GM12878 (cell line): ENCODE results near the gene B3GALNT2. TPM values are rescaled to one million over a fixed set of nuclear protein-coding genes. Genes with fewer than 3 reads are reported as not detected.

ENCODE experiments used
- ATAC-seq: fragments of 200-7000 bp; cut with Tn5 transposase; 3 replicates; pipeline ENCODE4 v1.9.1; 2020; ENCODE audit warnings: mild to moderate bottlenecking, moderate library complexity
- BruUV-seq: library from RNA; stranded (reverse); fragments of 400-500 nt; replicated peaks from 2 replicates; lab custom pipeline; 2021; lab: Mats Ljungman, UMichigan
- CTCF ChIA-PET: fragments of 300-600 bp; sonication (Branson Sonifier 250); formaldehyde crosslinking; extraction: SDS; loops from one replicate; lab custom pipeline; 2021; ENCODE audit warnings: inconsistent platforms; lab: Yijun Ruan, JAX
- POLR2A ChIA-PET: fragments of 350-600 bp; formaldehyde crosslinking; extraction: SDS; loops from one replicate; lab custom pipeline; 2021; ENCODE audit warnings: inconsistent platforms; lab: Charles Lee
- RAD21 ChIA-PET: fragments of 300-600 bp; sonication (Branson Sonifier 250); formaldehyde crosslinking; loops from one replicate; lab custom pipeline; 2023; ENCODE audit warnings: antibody characterized with exemption; ENCODE audit not compliant: unreplicated experiment; lab: Charles Lee
- SMC1A ChIA-PET: fragments of 300-600 bp; sonication (Branson Sonifier 250); formaldehyde crosslinking; loops from one replicate; lab custom pipeline; 2023; ENCODE audit not compliant: unreplicated experiment, uncharacterized antibody; lab: Charles Lee
- DNase-seq: peaks from one replicate; pipeline ENCODE4 v3.0.0-alpha.2; 2011; ENCODE audit warnings: low read depth, low spot score
- FAIRE-seq: peaks from 3 replicates; lab custom pipeline; 2011; peaks lifted over from hg19 to GRCh38; lab: Jason Lieb, UNC
- H2AFZ ChIP-seq: 2 replicates; pipeline ENCODE4 v1.6.0; 2011; ENCODE audit warnings: low read depth, low read length, control low read depth; ENCODE audit not compliant: control insufficient read depth
- H3K27ac ChIP-seq: 2 replicates; pipeline ENCODE4 v1.5.1; 2011; ENCODE audit warnings: control low read depth; ENCODE audit not compliant: control insufficient read depth, insufficient read depth
- H3K27me3 ChIP-seq, 2 experiments: replicated peaks in 1 of 2; 2 replicates each; pipeline versions ENCODE4 v1.6.0 to v1.6.1; 2011; ENCODE audit warnings: low read length in 1 of 2; ENCODE audit not compliant: control insufficient read depth in 2 of 2, insufficient read depth in 2 of 2
- H3K36me3 ChIP-seq, 2 experiments: 2 replicates each; pipeline ENCODE4 v1.5.1; 2011; ENCODE audit warnings: low read length in 1 of 2; ENCODE audit not compliant: control insufficient read depth in 2 of 2, insufficient read depth in 2 of 2
- H3K4me1 ChIP-seq: 2 replicates; pipeline ENCODE4 v1.6.1; 2011; ENCODE audit warnings: mild to moderate bottlenecking, low read length, moderate library complexity, mixed read lengths; ENCODE audit not compliant: control insufficient read depth, insufficient read depth
- H3K4me2 ChIP-seq: 2 replicates; pipeline ENCODE4 v1.6.0; 2011; ENCODE audit warnings: control low read depth; ENCODE audit not compliant: control insufficient read depth, insufficient read depth
- H3K4me3 ChIP-seq: fragments of 200-600 bp; sonication (generic); 2 replicates; pipeline ENCODE4 v1.5.1; 2016
- H3K79me2 ChIP-seq: 2 replicates; pipeline ENCODE4 v1.6.0; 2011; ENCODE audit warnings: low read length; ENCODE audit not compliant: control insufficient read depth, insufficient read depth
- H3K9ac ChIP-seq: 2 replicates; pipeline ENCODE4 v1.8.0; 2011; ENCODE audit warnings: low read length, control low read depth, mixed read lengths; ENCODE audit not compliant: control insufficient read depth, insufficient read depth
- H3K9me3 ChIP-seq: replicated peaks from 3 replicates; pipeline ENCODE4 v1.5.1; 2011; ENCODE audit warnings: mild to moderate bottlenecking, low read length; ENCODE audit not compliant: control insufficient read depth, insufficient read depth
- H4K20me1 ChIP-seq: 2 replicates; pipeline ENCODE4 v1.6.0; 2011; ENCODE audit not compliant: control insufficient read depth, insufficient read depth
- BCL3 ChIP-seq: IDR thresholded peaks from 2 replicates; pipeline ENCODE4 v1.6.1; 2011; ENCODE audit warnings: borderline replicate concordance, low read depth, mild to moderate bottlenecking, moderate library complexity, low read length; ENCODE audit not compliant: insufficient read depth, poor library complexity, severe bottlenecking
- BHLHE40 ChIP-seq, 2 experiments: fragments of 450-650 bp in 1 of 2; IDR thresholded peaks; 2 replicates each; pipeline ENCODE4 v1.6.1; 2011 to 2017; ENCODE audit warnings: low read depth in 2 of 2, borderline replicate concordance in 1 of 2, improper control_type of control experiment in 1 of 2, low read length in 1 of 2, mild to moderate bottlenecking in 1 of 2
- CHD1 ChIP-seq: IDR thresholded peaks from 2 replicates; pipeline ENCODE4 v1.6.1; 2012; ENCODE audit warnings: low read depth, low read length, improper control_type of control experiment
- CHD2 ChIP-seq: IDR thresholded peaks from 2 replicates; pipeline ENCODE4 v1.6.1; 2011; ENCODE audit warnings: low read depth, low read length, improper control_type of control experiment, borderline replicate concordance
- EED ChIP-seq: sonication (generic); IDR thresholded peaks from 2 replicates; pipeline ENCODE4 v1.6.1; 2016; ENCODE audit warnings: antibody characterized with exemption, low read depth
- PRDM15 ChIP-seq: fragments of 450-650 bp; formaldehyde crosslinking; IDR thresholded peaks from 2 replicates; pipeline ENCODE4 v1.4.0; 2020; ENCODE audit warnings: mild to moderate bottlenecking, moderate library complexity
- SIN3A ChIP-seq: IDR thresholded peaks from 2 replicates; pipeline ENCODE4 v1.6.1; 2012; ENCODE audit warnings: low read depth, low read length, improper control_type of control experiment
- WGBS: methylation state at CpG from one replicate; pipeline ENCODE4 v1.1.6; 2016; ENCODE audit warnings: low lambda C conversion rate; ENCODE audit not compliant: insufficient replicate concordance, insufficient coverage; ENCODE audit errors: missing lambda C conversion rate; 5-methylcytosine and 5-hydroxymethylcytosine counted together
- in situ Hi-C: fragments of 300-500 bp; cut with MboI; formaldehyde crosslinking; loops from 9 replicates; pipeline ENCODE4 v1.14.3; 2018; ENCODE audit warnings: mixed read lengths
- intact Hi-C: fragments of 100-400 bp; cut with micrococcal nuclease; formaldehyde crosslinking; loops from one replicate; pipeline ENCODE4 v1.14.2; 2022; ENCODE audit not compliant: unreplicated experiment
- polyA plus RNA-seq, 11 experiments: library from polyadenylated mRNA; depleted of rRNA in 4 of 11; unstranded in 6 of 11; stranded (reverse) in 5 of 11; fragments of >200 nt; fragmentation: Nextera tagmentation in 4 of 11; fragmentation: Illumina TruSeq in 1 of 11; extraction: Ambion mirVana in 4 of 11; extraction: Trizol in 1 of 11; gene quantifications; 1 replicate in 1 of 11; 2 replicates in 10 of 11; pipeline versions ENCODE4 v1.2.1 to v1.2.3, GENCODE V29; 2011 to 2016; ENCODE audit warnings: inconsistent platforms in 2 of 11, missing spikeins in 2 of 11, low read depth in 1 of 11
- total RNA-seq, 4 experiments: library from RNA; depleted of rRNA in 3 of 4; stranded (reverse); fragments of >200 nt in 3 of 4; fragmentation: Illumina TruSeq in 1 of 4; extraction: Trizol in 1 of 4; gene quantifications; 2 replicates each; pipeline versions ENCODE4 v1.2.1 to v1.2.3, GENCODE V29; 2013 to 2021
- TF ChIP-seq, protein P1 (sequence below): fragments of 450-650 bp; IDR thresholded peaks from 2 replicates; pipeline ENCODE4 v1.6.1; 2016; ENCODE audit warnings: mild to moderate bottlenecking

The B3GALNT2 gene
- total and polyA plus RNA-seq, 10 of the 15 experiments (the other 5 are each of a cell fraction or from before 2014, with no cell fraction given): 0.77 to 19.7 (median 12.7) TPM

- SMC1A ChIA-PET: interaction anchor here (0.9 to 2.3 kb wide), 5 partner anchors 16 to 192 kb away, joined by 3 to 6 read pairs (median 3); partner anchors contain the start of gene B3GALNT2
- Histone ChIP-seq H3K9me3 (no peaks in the 10 kb centered on the region), H3K27me3 (no peaks in the 10 kb centered on the region), H3K4me2 (no peak overlapping the region), H3K4me3 (no peak overlapping the region), H3K27ac (no peak overlapping the region), H3K36me3 (no peaks in the 10 kb centered on the region; a peak in 1 of 4 replicates), H3K4me1 (peaks cover 10% of the 10 kb centered on the region), H3K9ac (no peak overlapping the region)
- CTCF ChIA-PET: interaction anchor here (0.5 to 0.8 kb wide), 2 partner anchors 7 to 22 kb away, joined by 3 read pairs; no protein-coding TSS in a partner anchor
- peak; percentile 27; the same call in 1 of the 3 replicates for ATAC-seq
- BruUV-seq: no TSS peak
- intact Hi-C loops: no loop called here
- in situ Hi-C loops: loop anchor here (5.0 kb wide), 1 partner anchor 937 kb away; no protein-coding TSS in a partner anchor
- TF ChIP-seq SIN3A: no peak
- peak; percentile 64 for TF ChIP-seq BCL3
- TF ChIP-seq, all 136 proteins: peak for 1
- FAIRE-seq (no peak), DNase-seq (no peak)
- 79% methylated on average over 7 of the region's 8 CpGs for WGBS
- H4K20me1 ChIP-seq: no peaks in the 10 kb centered on the region
- no peak overlapping the region for H2AFZ ChIP-seq
- ChIA-PET RAD21 (interaction anchor here (0.7 to 2.7 kb wide), 3 partner anchors 9 to 163 kb away, joined by 3 to 9 read pairs (median 4); partner anchors contain the start of gene B3GALNT2), POLR2A (interaction anchor here (0.6 to 0.7 kb wide), 4 partner anchors 13 to 949 kb away, joined by 3 to 7 read pairs (median 4); no protein-coding TSS in a partner anchor)
- no peaks in the 10 kb centered on the region for H3K79me2 ChIP-seq
Observed at GRCh38 chr1:235424092-235424491, 80.2 kb downstream of the B3GALNT2 start.

DNA sequence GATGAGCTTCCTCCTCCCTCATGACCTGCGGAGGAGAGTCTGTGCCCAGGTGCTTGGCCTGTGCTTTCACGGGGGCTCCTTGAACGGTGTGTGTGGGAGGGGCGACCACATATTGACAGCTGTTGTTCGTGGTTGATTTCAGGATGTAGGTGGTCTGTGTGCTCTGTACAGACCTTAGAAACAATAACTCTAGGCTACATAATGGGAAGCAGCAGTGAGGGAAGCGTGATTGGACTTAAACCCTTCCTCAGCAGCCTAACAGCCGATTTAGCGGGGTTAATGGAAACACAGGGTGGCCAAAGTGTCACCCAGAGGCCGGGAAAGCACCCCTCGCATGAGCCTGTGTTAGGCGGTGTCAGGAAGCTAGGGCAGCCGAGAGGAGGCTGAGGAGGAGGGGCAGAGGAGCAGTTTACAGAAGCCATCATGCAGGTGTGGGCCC, 81.0 kb downstream of the B3GALNT2 start:
- 21% methylated on average over 12 of the region's 12 CpGs for WGBS
- ChIA-PET RAD21 (interaction anchor here (1.1 to 2.7 kb wide), 2 partner anchors 8 to 81 kb away, joined by 3 to 9 read pairs; partner anchors contain the start of gene B3GALNT2), CTCF (interaction anchor here (0.7 to 1.5 kb wide), 3 partner anchors 8 to 548 kb away, joined by 3 read pairs; no protein-coding TSS in a partner anchor), SMC1A (interaction anchor here (0.9 to 2.3 kb wide), 7 partner anchors 16 to 318 kb away, joined by 3 to 6 read pairs (median 4); partner anchors contain the start of gene B3GALNT2), POLR2A (no interaction called here)
- no peak overlapping the region for H3K9ac ChIP-seq
- no TSS peak for BruUV-seq
- no peaks in the 10 kb centered on the region for H3K9me3 ChIP-seq
- no peaks in the 10 kb centered on the region; a peak in 1 of 4 replicates for H3K36me3 ChIP-seq
- H3K4me1 ChIP-seq: peaks cover 10% of the 10 kb centered on the region
- H2AFZ ChIP-seq: peak overlapping the region; percentile 9; the same call in 1 of the 2 replicates
- H3K27ac ChIP-seq: no peak overlapping the region
- H3K4me3 ChIP-seq: no peak overlapping the region
- no peak for FAIRE-seq
- ATAC-seq: peak; percentile 95
- in situ Hi-C loops (loop anchor here (5.0 kb wide), 1 partner anchor 936 kb away; no protein-coding TSS in a partner anchor), intact Hi-C loops (no loop called here)
- 0 out of 2 replicates have a peak overlapping the region, but pooled peaks have one; percentile 40 for H3K4me2 ChIP-seq
- no peaks in the 10 kb centered on the region for H3K79me2 ChIP-seq
- no peaks in the 10 kb centered on the region for H3K27me3 ChIP-seq
- DNase-seq: peak; percentile 4
- H4K20me1 ChIP-seq: no peaks in the 10 kb centered on the region
- TF ChIP-seq BHLHE40 (IDR thresholded peaks at IDR 0.05; ENCODE audit: borderline replicate concordance in 1 of 2, low read depth in 2 of 2, low read length in 1 of 2): 0 out of 4 replicates have a peak, but pooled peaks of 1 of the 2 experiments have one; percentile 19
- TF ChIP-seq PRDM15 (CRISPR knock-in tag): no peak
- 0 out of 2 replicates have a peak, but pooled peaks have one; percentile 42 for TF ChIP-seq CHD2
- TF ChIP-seq EED: no peak
- TF ChIP-seq, protein P1, sequence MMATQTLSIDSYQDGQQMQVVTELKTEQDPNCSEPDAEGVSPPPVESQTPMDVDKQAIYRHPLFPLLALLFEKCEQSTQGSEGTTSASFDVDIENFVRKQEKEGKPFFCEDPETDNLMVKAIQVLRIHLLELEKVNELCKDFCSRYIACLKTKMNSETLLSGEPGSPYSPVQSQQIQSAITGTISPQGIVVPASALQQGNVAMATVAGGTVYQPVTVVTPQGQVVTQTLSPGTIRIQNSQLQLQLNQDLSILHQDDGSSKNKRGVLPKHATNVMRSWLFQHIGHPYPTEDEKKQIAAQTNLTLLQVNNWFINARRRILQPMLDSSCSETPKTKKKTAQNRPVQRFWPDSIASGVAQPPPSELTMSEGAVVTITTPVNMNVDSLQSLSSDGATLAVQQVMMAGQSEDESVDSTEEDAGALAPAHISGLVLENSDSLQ: peak; percentile 41; the same call in 1 of the 2 replicates
- TF ChIP-seq CHD1: no peak
